Measurements from ENCODE around the gene COMMD10.
"Not testable (repeated sequence)": the region's sequence is repeated elsewhere in the genome, so short reads cannot be mapped to it uniquely, and the experiment has no call there.

Gene COMMD10

GRCh38 chr5:116084871-116085715, at the start of gene COMMD10:
TSS of gene COMMD10 (plus strand) at chr5:116085025.
- peak; percentile 87 for DNase-seq (ENCODE audit: low spot score)

GRCh38 chr5:116035123-116035522, 49.7 kb upstream of the COMMD10 start:
- DNase-seq (ENCODE audit: low spot score), result no peak

- no peak for DNase-seq (ENCODE audit: low spot score)
Measured at GRCh38 chr5:116037236-116037822, 47.5 kb upstream of the COMMD10 start.

- no peak for DNase-seq (ENCODE audit: low spot score)
Measured at GRCh38 chr5:116038817-116039216, 46.0 kb upstream of the COMMD10 start.

- no peak for DNase-seq (ENCODE audit: low spot score)
Measured at GRCh38 chr5:116042375-116042774, 42.5 kb upstream of the COMMD10 start.

GRCh38 chr5:116044073-116044472, 40.8 kb upstream of the COMMD10 start:
- no peak for DNase-seq (ENCODE audit: low spot score)

GRCh38 chr5:116045821-116046220, 39.0 kb upstream of the COMMD10 start:
- no peak for DNase-seq (ENCODE audit: low spot score)

- DNase-seq (ENCODE audit: low spot score), result no peak
Measured at GRCh38 chr5:116046261-116046660, 38.6 kb upstream of the COMMD10 start.

GRCh38 chr5:116046823-116047222, 38.0 kb upstream of the COMMD10 start:
- no peak for DNase-seq (ENCODE audit: low spot score)

- DNase-seq (ENCODE audit: low spot score), result no peak
Measured at GRCh38 chr5:116058346-116058936, 26.4 kb upstream of the COMMD10 start.

GRCh38 chr5:116062352-116062751, 22.5 kb upstream of the COMMD10 start:
- DNase-seq (ENCODE audit: low spot score), result no peak

GRCh38 chr5:116063950-116064349, 20.9 kb upstream of the COMMD10 start:
- DNase-seq (ENCODE audit: low spot score), result no peak

- peak; percentile 25 for DNase-seq (ENCODE audit: low spot score)
Measured at GRCh38 chr5:116068028-116068632, 16.7 kb upstream of the COMMD10 start.

GRCh38 chr5:116071211-116071610, 13.6 kb upstream of the COMMD10 start:
- DNase-seq (ENCODE audit: low spot score), result no peak

GRCh38 chr5:116075191-116075831, 9.5 kb upstream of the COMMD10 start:
- no peak for DNase-seq (ENCODE audit: low spot score)

- no peak for DNase-seq (ENCODE audit: low spot score)
Measured at GRCh38 chr5:116076496-116076895, 8.3 kb upstream of the COMMD10 start.

- no peak for DNase-seq (ENCODE audit: low spot score)
Measured at GRCh38 chr5:116078199-116078598, 6.6 kb upstream of the COMMD10 start.

- peak; percentile 30 for DNase-seq (ENCODE audit: low spot score)
Measured at GRCh38 chr5:116084287-116084691, 536 bp upstream of the COMMD10 start.

- DNase-seq (ENCODE audit: low spot score), result not testable (repeated sequence)
Measured at GRCh38 chr5:116086309-116086708, 1.5 kb downstream of the COMMD10 start.

GRCh38 chr5:116088062-116088461, 3.2 kb downstream of the COMMD10 start:
- DNase-seq (ENCODE audit: low spot score), result no peak

- no peak for DNase-seq (ENCODE audit: low spot score)
Measured at GRCh38 chr5:116090302-116090701, 5.5 kb downstream of the COMMD10 start.

- DNase-seq (ENCODE audit: low spot score), result no peak
Measured at GRCh38 chr5:116091416-116091815, 6.6 kb downstream of the COMMD10 start.

All from AG08396 (cell line).